Measurements from ENCODE around the gene PDGFC. TPM values are rescaled to one million over a fixed set of nuclear protein-coding genes. Genes with fewer than 3 reads are reported as not detected.

PDGFC gene
- total and polyA plus RNA-seq, 2 of the 13 experiments (the other 11 are each of a cell fraction or from before 2014, with no cell fraction given) = 4.6 to 9.1 TPM

DNA sequence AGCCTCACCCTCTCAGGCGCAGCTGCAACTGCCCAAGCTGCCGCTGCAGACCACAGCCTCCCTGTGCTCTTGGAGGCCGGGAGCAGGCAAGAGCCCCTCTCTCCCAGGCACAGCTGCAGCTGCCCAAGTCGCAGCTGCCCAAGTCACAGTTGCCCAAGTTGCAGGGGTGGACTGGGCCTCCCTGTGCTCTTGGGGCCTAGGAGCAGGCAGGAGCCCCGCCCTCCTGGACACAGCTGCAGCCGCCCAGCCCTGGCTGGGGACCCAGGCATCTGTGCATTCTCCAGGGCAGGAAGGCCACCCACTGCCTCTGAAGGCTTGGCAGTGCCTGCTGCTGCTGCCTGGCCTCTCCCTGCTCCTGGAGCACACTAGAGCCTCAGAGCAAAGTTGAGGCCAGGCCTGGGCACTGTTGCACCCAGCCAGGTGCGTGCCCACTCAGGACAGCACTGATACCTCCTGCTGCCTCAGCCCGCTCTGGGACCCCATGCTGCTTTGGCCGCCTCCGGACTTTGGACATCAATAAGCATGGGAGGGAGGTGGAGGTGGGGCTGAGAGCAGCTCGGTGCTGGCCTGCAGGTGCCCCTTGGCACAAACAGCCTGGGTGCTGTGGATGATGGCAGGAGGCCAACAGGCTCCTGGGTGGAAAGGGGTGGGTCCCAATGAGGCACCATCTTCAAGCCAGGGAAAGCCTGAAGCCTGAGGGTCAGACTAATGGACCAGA lies 247.5 kb downstream of the PDGFC start (continued):
- TF ChIP-seq, protein P1, sequence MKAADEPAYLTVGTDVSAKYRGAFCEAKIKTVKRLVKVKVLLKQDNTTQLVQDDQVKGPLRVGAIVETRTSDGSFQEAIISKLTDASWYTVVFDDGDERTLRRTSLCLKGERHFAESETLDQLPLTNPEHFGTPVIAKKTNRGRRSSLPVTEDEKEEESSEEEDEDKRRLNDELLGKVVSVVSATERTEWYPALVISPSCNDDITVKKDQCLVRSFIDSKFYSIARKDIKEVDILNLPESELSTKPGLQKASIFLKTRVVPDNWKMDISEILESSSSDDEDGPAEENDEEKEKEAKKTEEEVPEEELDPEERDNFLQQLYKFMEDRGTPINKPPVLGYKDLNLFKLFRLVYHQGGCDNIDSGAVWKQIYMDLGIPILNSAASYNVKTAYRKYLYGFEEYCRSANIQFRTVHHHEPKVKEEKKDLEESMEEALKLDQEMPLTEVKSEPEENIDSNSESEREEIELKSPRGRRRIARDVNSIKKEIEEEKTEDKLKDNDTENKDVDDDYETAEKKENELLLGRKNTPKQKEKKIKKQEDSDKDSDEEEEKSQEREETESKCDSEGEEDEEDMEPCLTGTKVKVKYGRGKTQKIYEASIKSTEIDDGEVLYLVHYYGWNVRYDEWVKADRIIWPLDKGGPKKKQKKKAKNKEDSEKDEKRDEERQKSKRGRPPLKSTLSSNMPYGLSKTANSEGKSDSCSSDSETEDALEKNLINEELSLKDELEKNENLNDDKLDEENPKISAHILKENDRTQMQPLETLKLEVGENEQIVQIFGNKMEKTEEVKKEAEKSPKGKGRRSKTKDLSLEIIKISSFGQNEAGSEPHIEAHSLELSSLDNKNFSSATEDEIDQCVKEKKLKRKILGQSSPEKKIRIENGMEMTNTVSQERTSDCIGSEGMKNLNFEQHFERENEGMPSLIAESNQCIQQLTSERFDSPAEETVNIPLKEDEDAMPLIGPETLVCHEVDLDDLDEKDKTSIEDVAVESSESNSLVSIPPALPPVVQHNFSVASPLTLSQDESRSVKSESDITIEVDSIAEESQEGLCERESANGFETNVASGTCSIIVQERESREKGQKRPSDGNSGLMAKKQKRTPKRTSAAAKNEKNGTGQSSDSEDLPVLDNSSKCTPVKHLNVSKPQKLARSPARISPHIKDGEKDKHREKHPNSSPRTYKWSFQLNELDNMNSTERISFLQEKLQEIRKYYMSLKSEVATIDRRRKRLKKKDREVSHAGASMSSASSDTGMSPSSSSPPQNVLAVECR (CRISPR knock-in tag; IDR thresholded peaks at IDR 0.05; ENCODE audit: borderline replicate concordance) = no peak
- peak; percentile 66 for TF ChIP-seq HNF4A (CRISPR knock-in tag; IDR thresholded peaks at IDR 0.05)

DNA sequence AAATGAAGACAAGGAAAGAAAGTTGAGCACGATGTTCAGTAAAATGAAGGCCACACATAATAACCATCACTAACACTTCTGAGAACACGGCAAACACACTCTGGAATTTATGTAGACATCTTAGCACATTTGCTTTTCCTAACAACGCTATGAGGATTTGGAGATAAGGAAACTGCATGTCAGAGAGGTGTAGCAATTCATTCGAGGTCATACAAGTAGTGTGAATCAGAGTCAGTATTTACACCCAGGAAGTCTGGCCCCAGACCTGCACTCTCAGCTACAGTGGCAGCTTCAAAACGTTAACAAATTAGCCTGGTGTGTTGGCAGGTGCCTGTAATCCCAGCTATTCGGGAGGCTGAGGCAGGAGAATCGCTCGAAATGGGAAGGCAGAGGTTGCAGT lies 253.4 kb downstream of the PDGFC start:
- no peaks in the 10 kb centered on the region for H4K20me1 ChIP-seq (ENCODE audit: insufficient read depth, low read length)
- BruUV-seq (replicated peaks) = no TSS peak
- in situ Hi-C loops (cut with HindIII; ENCODE audit: extremely low pct_ligation_motif_present, low pct_unique_long_range_greater_than_20kb) (no loop called here), intact Hi-C loops (cut with micrococcal nuclease; ENCODE audit: unreplicated experiment) (no loop called here)
- 8% methylated on average over 8 of the region's 8 CpGs for WGBS (ENCODE audit: low lambda C conversion rate)
- H3K4me3 ChIP-seq (replicated peaks in 1 of 3; ENCODE audit: insufficient read depth in 1 of 3, low read depth in 2 of 3, low read length in 3 of 3) = no peak overlapping the region
- H2AFZ ChIP-seq (ENCODE audit: low read length) = no peak overlapping the region
- ATAC-seq (no peak), FAIRE-seq (no peak), DNase-seq (ENCODE audit: low spot score) (no peak)
- POLR2A ChIA-PET = no interaction called here
- no peak for TF ChIP-seq HDAC6 (IDR thresholded peaks at IDR 0.05; ENCODE audit: low read depth, low read length)
- no peak for TF ChIP-seq RFX3 (CRISPR knock-in tag; IDR thresholded peaks at IDR 0.05)
- no peak for TF ChIP-seq NFRKB (IDR thresholded peaks at IDR 0.05)
- TF ChIP-seq ZBTB1 (CRISPR knock-in tag; IDR thresholded peaks at IDR 0.05; ENCODE audit: borderline replicate concordance) = no peak
- TF ChIP-seq KLF15 (CRISPR knock-in tag; IDR thresholded peaks at IDR 0.05; ENCODE audit: borderline replicate concordance) = no peak
- no peak for TF ChIP-seq ARNT (IDR thresholded peaks at IDR 0.05)
- TF ChIP-seq, protein P2, sequence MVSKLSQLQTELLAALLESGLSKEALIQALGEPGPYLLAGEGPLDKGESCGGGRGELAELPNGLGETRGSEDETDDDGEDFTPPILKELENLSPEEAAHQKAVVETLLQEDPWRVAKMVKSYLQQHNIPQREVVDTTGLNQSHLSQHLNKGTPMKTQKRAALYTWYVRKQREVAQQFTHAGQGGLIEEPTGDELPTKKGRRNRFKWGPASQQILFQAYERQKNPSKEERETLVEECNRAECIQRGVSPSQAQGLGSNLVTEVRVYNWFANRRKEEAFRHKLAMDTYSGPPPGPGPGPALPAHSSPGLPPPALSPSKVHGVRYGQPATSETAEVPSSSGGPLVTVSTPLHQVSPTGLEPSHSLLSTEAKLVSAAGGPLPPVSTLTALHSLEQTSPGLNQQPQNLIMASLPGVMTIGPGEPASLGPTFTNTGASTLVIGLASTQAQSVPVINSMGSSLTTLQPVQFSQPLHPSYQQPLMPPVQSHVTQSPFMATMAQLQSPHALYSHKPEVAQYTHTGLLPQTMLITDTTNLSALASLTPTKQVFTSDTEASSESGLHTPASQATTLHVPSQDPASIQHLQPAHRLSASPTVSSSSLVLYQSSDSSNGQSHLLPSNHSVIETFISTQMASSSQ (IDR thresholded peaks at IDR 0.05; ENCODE audit: low read depth) = no peak
- TF ChIP-seq, protein P2 (CRISPR knock-in tag; IDR thresholded peaks at IDR 0.05; ENCODE audit: borderline replicate concordance) = no peak
- TF ChIP-seq SRY (CRISPR knock-in tag; IDR thresholded peaks at IDR 0.05) = no peak
- TF ChIP-seq POLR2AphosphoS2 (IDR thresholded peaks at IDR 0.05; ENCODE audit: low read depth, low read length) = no peak
- no peak for TF ChIP-seq AGO2 (optimal IDR thresholded peaks at IDR 0.05; ENCODE audit: low read depth, low read length)
- no peaks in the 10 kb centered on the region for H3K9me3 ChIP-seq (ENCODE audit: low read length)
- H3K4me2 ChIP-seq (ENCODE audit: low read depth, low read length) = no peak overlapping the region
- no peaks in the 10 kb centered on the region for H3K79me2 ChIP-seq (ENCODE audit: insufficient read depth, low read length)
- no peak overlapping the region for H3K9ac ChIP-seq (ENCODE audit: insufficient read depth, low read depth, low read length)
- no peak overlapping the region for H3K27ac ChIP-seq (ENCODE audit: extremely low read length, insufficient read depth, low read length)
- H3K27me3 ChIP-seq (ENCODE audit: control insufficient read depth in 1 of 2, insufficient read depth in 2 of 2, low read length in 2 of 2) = no peaks in the 10 kb centered on the region; a peak in 1 of 5 replicates
- H3K4me1 ChIP-seq (ENCODE audit: insufficient read depth, low read length) = no peaks in the 10 kb centered on the region
- CTCF ChIA-PET (ENCODE audit: low intra/inter-chr PET ratio, low total read pairs) = no interaction called here
- H3K36me3 ChIP-seq (replicated peaks in 1 of 2; ENCODE audit: control insufficient read depth in 1 of 2, insufficient read depth in 2 of 2, low read length in 2 of 2) = no peaks in the 10 kb centered on the region

Measured in HepG2 (cell line).